ENCODE measurements around the gene CLDN9. TPM values are rescaled to one million over a fixed set of nuclear protein-coding genes. Genes with fewer than 3 reads are reported as not detected.

The CLDN9 gene
- total RNA-seq, 6 donors from 2014 or later: 0.57 to 5.9 (median 1.1) TPM

- Histone ChIP-seq H3K27ac (peak overlapping the region; percentile 49 to 86 (median 74)), H3K9me3 (no peaks in the 10 kb centered on the region), H3K27me3 (no peaks in the 10 kb centered on the region), H3K4me3 (peak overlapping the region in 3 of 4 donors; percentile 46 to 51 (median 49)), H3K4me1 (peaks cover 20 to 46% (median 29%) of the 10 kb centered on the region in 4 donors), H3K36me3 (no peaks in the 10 kb centered on the region)
- ATAC-seq (ENCODE audit: low FRiP score in 2 of 2) (no peak), DNase-seq (peak in 1 of 2 donors; percentile 82)
- 8 to 15% methylated on average over 19 to 25 of the region's 25 CpGs for WGBS, 2 donors
- TF ChIP-seq CTCF (IDR thresholded peaks at IDR 0.05) (no peak), POLR2A (IDR thresholded peaks at IDR 0.05) (peak in 1 of 4 donors; percentile 50), POLR2AphosphoS5 (IDR thresholded peaks at IDR 0.05) (peak in 1 of 2 donors; percentile 48), EP300 (IDR thresholded peaks at IDR 0.05) (no peak)
Observed at GRCh38 chr16:3004781-3005284, 7.9 kb upstream of the CLDN9 start.

GRCh38 chr16:3007059-3007956 is 5.4 kb upstream of the CLDN9 start:
- Histone ChIP-seq H3K27ac (peak overlapping the region; percentile 35 to 78 (median 74)), H3K9me3 (no peaks in the 10 kb centered on the region), H3K27me3 (no peaks in the 10 kb centered on the region), H3K4me1 (peaks cover 23 to 62% (median 36%) of the 10 kb centered on the region in 4 donors), H3K4me3 (peak overlapping the region in 1 of 4 donors; percentile 26), H3K36me3 (no peaks in the 10 kb centered on the region)
- no peak for TF ChIP-seq POLR2A (IDR thresholded peaks at IDR 0.05)
- TF ChIP-seq POLR2AphosphoS5 (IDR thresholded peaks at IDR 0.05): no peak
- TF ChIP-seq CTCF (IDR thresholded peaks at IDR 0.05): no peak
- TF ChIP-seq EP300 (IDR thresholded peaks at IDR 0.05): no peak
- DNase-seq (no peak), ATAC-seq (ENCODE audit: low FRiP score in 2 of 2) (no peak)
- 51 to 55% methylated on average over 11 to 13 of the region's 13 CpGs for WGBS, 2 donors

- TF ChIP-seq EP300 (IDR thresholded peaks at IDR 0.05): no peak
- no peak for TF ChIP-seq CTCF (IDR thresholded peaks at IDR 0.05)
- TF ChIP-seq POLR2A (IDR thresholded peaks at IDR 0.05): no peak
- peak in 1 of 2 donors; percentile 17 for TF ChIP-seq POLR2AphosphoS5 (IDR thresholded peaks at IDR 0.05)
- Histone ChIP-seq H3K27me3 (no peaks in the 10 kb centered on the region), H3K9me3 (no peaks in the 10 kb centered on the region), H3K36me3 (no peaks in the 10 kb centered on the region), H3K27ac (peak overlapping the region; percentile 36 to 78 (median 74)), H3K4me1 (peaks cover 25 to 62% (median 38%) of the 10 kb centered on the region in 4 donors), H3K4me3 (peak overlapping the region in 1 of 4 donors; percentile 26)
- DNase-seq (peak in 1 of 2 donors; percentile 74), ATAC-seq (ENCODE audit: low FRiP score in 2 of 2) (no peak)
- 11 to 13% methylated on average over 16 to 17 of the region's 17 CpGs for WGBS, 2 donors
Observed at GRCh38 chr16:3007957-3008689, 4.6 kb upstream of the CLDN9 start.

- DNase-seq (no peak), ATAC-seq (ENCODE audit: low FRiP score in 2 of 2) (no peak)
- peaks cover 22 to 58% (median 38%) of the 10 kb centered on the region in 4 donors for H3K4me1 ChIP-seq
- no peaks in the 10 kb centered on the region for H3K9me3 ChIP-seq
- 40 to 64% methylated on average over 1 to 4 of the region's 4 CpGs for WGBS, 2 donors
- no peaks in the 10 kb centered on the region for H3K27me3 ChIP-seq
- no peaks in the 10 kb centered on the region for H3K36me3 ChIP-seq
- TF ChIP-seq POLR2A (IDR thresholded peaks at IDR 0.05) (no peak), CTCF (IDR thresholded peaks at IDR 0.05) (no peak), POLR2AphosphoS5 (IDR thresholded peaks at IDR 0.05) (no peak), EP300 (IDR thresholded peaks at IDR 0.05) (no peak)
- no peak overlapping the region for H3K4me3 ChIP-seq
- H3K27ac ChIP-seq: peak overlapping the region; percentile 58 to 78 (median 74)
Observed at GRCh38 chr16:3008690-3009037, 4.1 kb upstream of the CLDN9 start.

All from upper lobe of left lung (tissue), 6 donors.